Bronchial epithelial cell (primary cell): Measurements from ENCODE around the gene GOLGB1. TPM values are rescaled to one million over a fixed set of nuclear protein-coding genes. Genes with fewer than 3 reads are reported as not detected.
A peak's percentile ranks its signal among the peaks of the same experiment; 100 is the strongest.
"Not testable (repeated sequence)": the region's sequence is repeated elsewhere in the genome, so short reads cannot be mapped to it uniquely, and the experiment has no call there.

ENCODE experiments used
- DNase-seq: peaks from one replicate; pipeline ENCODE4 v3.0.0-alpha.2; 2010; ENCODE audit warnings: low read depth
- FAIRE-seq: peaks from 2 replicates; lab custom pipeline; 2011; peaks lifted over from hg19 to GRCh38; lab: Jason Lieb, UNC
- H3K27me3 ChIP-seq: 2 replicates; pipeline ENCODE4 v1.5.1; 2011; ENCODE audit warnings: low read length; ENCODE audit not compliant: control insufficient read depth, insufficient read depth
- H3K36me3 ChIP-seq: 2 replicates; pipeline ENCODE4 v1.5.1; 2011; ENCODE audit warnings: low read length; ENCODE audit not compliant: control insufficient read depth, insufficient read depth
- H3K4me3 ChIP-seq: 2 replicates; pipeline ENCODE4 v1.5.1; 2011; ENCODE audit warnings: mild to moderate bottlenecking, low read depth, low read length, control low read depth
- CTCF ChIP-seq: IDR thresholded peaks from 2 replicates; pipeline ENCODE4 v1.5.1; 2011; ENCODE audit warnings: mild to moderate bottlenecking, moderate library complexity, low read length, control low read depth, inconsistent platforms; ENCODE audit not compliant: insufficient read depth, severe bottlenecking
- total RNA-seq: library from RNA; depleted of rRNA; stranded (reverse); fragments of >200 nt; gene quantifications from 2 replicates; pipeline ENCODE4 v1.2.1, GENCODE V29; 2014

The GOLGB1 gene
- total RNA-seq, 1 donor from 2014 or later = 30.0 TPM

- FAIRE-seq = no peak
- Histone ChIP-seq H3K27me3 (no peaks in the 10 kb centered on the region), H3K36me3 (peaks cover 5% of the 10 kb centered on the region), H3K4me3 (no peak overlapping the region)
- TF ChIP-seq CTCF = no peak
- DNase-seq = no peak
Observed at GRCh38 chr3:121692010-121692699, 57.4 kb downstream of the GOLGB1 start.

GRCh38 chr3:121690777-121691405, 58.6 kb downstream of the GOLGB1 start:
- Histone ChIP-seq H3K36me3 (peaks cover 5% of the 10 kb centered on the region), H3K27me3 (no peaks in the 10 kb centered on the region), H3K4me3 (no peak overlapping the region)
- FAIRE-seq (no peak), DNase-seq (no peak)
- TF ChIP-seq CTCF = no peak

GRCh38 chr3:121688747-121689146, 60.8 kb downstream of the GOLGB1 start:
- not testable (repeated sequence) for FAIRE-seq, H3K4me3 ChIP-seq, H3K27me3 ChIP-seq, DNase-seq, H3K36me3 ChIP-seq

GRCh38 chr3:121681792-121682191, 67.7 kb downstream of the GOLGB1 start:
- Histone ChIP-seq H3K4me3 (no peak overlapping the region), H3K27me3 (no peaks in the 10 kb centered on the region), H3K36me3 (peaks cover 10% of the 10 kb centered on the region)
- FAIRE-seq (peak; percentile 13), DNase-seq (no peak)
- no peak for TF ChIP-seq CTCF

GRCh38 chr3:121677141-121677540, 72.4 kb downstream of the GOLGB1 start:
- peaks cover 18% of the 10 kb centered on the region for H3K36me3 ChIP-seq
- DNase-seq (no peak), FAIRE-seq (no peak)
- no peak overlapping the region for H3K4me3 ChIP-seq
- TF ChIP-seq CTCF = no peak
- no peaks in the 10 kb centered on the region for H3K27me3 ChIP-seq

GRCh38 chr3:121670676-121671075, 78.9 kb downstream of the GOLGB1 start:
- FAIRE-seq (no peak), DNase-seq (no peak)
- TF ChIP-seq CTCF = no peak
- Histone ChIP-seq H3K36me3 (peaks cover 20% of the 10 kb centered on the region), H3K27me3 (no peaks in the 10 kb centered on the region), H3K4me3 (no peak overlapping the region)
